ENCODE measurements around the gene TMEM255B.
"Not testable (repeated sequence)": the region's sequence is repeated elsewhere in the genome, so short reads cannot be mapped to it uniquely, and the experiment has no call there.

TMEM255B gene

GRCh38 chr13:113792886-113793717, 34.1 kb downstream of the TMEM255B start:
- no peaks in the 10 kb centered on the region for H3K9me3 ChIP-seq (replicated peaks in 1 of 11)
- no peak overlapping the region for H3K9ac ChIP-seq
- H3K36me3 ChIP-seq: no peaks in the 10 kb centered on the region; a peak in 7 of 22 replicates
- no peak overlapping the region for H3K27ac ChIP-seq
- H3K27me3 ChIP-seq: no peaks in the 10 kb centered on the region
- H4K20me1 ChIP-seq: peaks cover 0 to 26% (median 0%) of the 10 kb centered on the region in 11 experiments; a peak in 7 of 22 replicates
- no peak overlapping the region for H3K4me3 ChIP-seq
- H3K4me1 ChIP-seq: no peaks in the 10 kb centered on the region; a peak in 1 of 20 replicates
- H3K4me2 ChIP-seq: no peak overlapping the region
- no peak for TF ChIP-seq Cebpa-rat (IDR thresholded peaks at IDR 0.05)

- Histone ChIP-seq H3K36me3 (no peaks in the 10 kb centered on the region; a peak in 7 of 22 replicates), H3K27ac (no peak overlapping the region), H3K4me3 (no peak overlapping the region), H3K9ac (no peak overlapping the region), H3K9me3 (replicated peaks in 1 of 11) (no peaks in the 10 kb centered on the region), H3K27me3 (no peaks in the 10 kb centered on the region), H3K4me1 (no peaks in the 10 kb centered on the region; a peak in 1 of 20 replicates), H4K20me1 (peaks cover 0 to 26% (median 0%) of the 10 kb centered on the region in 11 experiments; a peak in 7 of 22 replicates), H3K4me2 (no peak overlapping the region)
- TF ChIP-seq Cebpa-rat (IDR thresholded peaks at IDR 0.05): no peak
Measured at GRCh38 chr13:113793718-113794085, 34.7 kb downstream of the TMEM255B start.

DNA sequence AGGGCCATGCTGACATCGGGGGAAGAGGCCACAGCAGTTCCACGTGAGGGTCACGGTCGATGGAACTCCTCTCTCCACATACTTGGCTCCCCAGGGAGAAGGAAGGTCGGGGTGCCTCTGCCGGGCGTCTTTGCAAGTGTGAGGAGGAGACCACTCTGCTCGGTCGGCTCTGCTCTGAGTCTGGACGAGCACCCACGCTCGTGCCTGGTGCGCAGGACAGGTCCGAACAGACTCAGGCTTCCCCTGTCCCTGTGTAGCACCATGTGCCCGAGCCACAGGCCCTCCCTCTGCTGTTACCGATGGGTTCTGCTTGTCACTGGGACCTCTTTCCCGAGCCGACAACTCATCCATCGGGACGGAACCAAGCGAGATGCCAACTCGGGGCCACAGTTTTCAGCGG, 35.1 kb downstream of the TMEM255B start:
- Histone ChIP-seq H3K4me3 (no peak overlapping the region), H4K20me1 (peaks cover 0 to 26% (median 0%) of the 10 kb centered on the region in 11 experiments; a peak in 7 of 22 replicates), H3K27ac (no peak overlapping the region), H3K9ac (no peak overlapping the region), H3K36me3 (no peaks in the 10 kb centered on the region; a peak in 7 of 22 replicates), H3K4me2 (no peak overlapping the region), H3K4me1 (no peaks in the 10 kb centered on the region; a peak in 1 of 20 replicates), H3K27me3 (no peaks in the 10 kb centered on the region; a peak in 1 of 22 replicates), H3K9me3 (replicated peaks in 1 of 11) (no peaks in the 10 kb centered on the region)
- no peak for TF ChIP-seq Cebpa-rat (IDR thresholded peaks at IDR 0.05)

DNA sequence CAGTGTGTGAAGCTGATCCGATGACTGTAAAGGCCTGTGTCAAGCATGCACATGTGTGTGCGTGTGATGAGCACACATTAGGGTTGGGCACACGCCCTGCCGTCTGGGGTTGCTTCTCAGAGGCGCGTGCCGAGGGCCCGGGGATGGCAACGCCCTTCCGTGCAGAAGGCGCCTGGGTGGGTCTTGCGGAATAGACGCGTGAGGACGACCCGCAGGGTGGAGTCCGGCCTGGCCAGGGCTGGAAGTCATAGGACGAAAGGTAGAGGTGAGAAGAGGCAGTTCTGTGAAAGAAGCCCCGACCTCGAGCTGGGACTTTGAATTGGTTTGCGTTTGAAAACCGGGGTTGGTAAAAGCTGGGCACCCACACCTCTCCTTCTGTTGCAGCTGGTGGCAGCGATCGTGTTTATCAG, 35.7 kb downstream of the TMEM255B start:
- H3K9me3 ChIP-seq (replicated peaks in 1 of 11): no peaks in the 10 kb centered on the region
- no peak overlapping the region for H3K4me3 ChIP-seq
- no peaks in the 10 kb centered on the region; a peak in 1 of 22 replicates for H3K27me3 ChIP-seq
- no peaks in the 10 kb centered on the region; a peak in 1 of 20 replicates for H3K4me1 ChIP-seq
- TF ChIP-seq Cebpa-rat (IDR thresholded peaks at IDR 0.05): no peak
- H4K20me1 ChIP-seq: peaks cover 0 to 26% (median 0%) of the 10 kb centered on the region in 11 experiments; a peak in 6 of 22 replicates
- no peak overlapping the region for H3K4me2 ChIP-seq
- H3K36me3 ChIP-seq: no peaks in the 10 kb centered on the region; a peak in 7 of 22 replicates
- no peak overlapping the region for H3K27ac ChIP-seq
- no peak overlapping the region for H3K9ac ChIP-seq

DNA sequence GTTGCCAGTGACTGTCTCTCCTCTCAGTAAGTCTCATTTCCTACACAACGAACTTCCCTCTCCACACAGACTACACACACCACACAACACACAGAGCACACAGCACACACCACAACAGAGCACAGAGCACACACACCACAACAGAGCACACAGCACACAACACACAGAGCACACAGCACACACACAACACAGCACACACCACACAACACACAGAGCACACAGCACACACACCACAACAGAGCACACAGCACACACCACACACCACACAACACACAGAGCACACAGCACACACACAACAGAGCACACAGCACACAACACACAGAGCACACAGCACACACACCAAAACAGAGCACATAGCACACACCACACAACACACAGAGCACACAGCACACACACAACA, 36.3 kb downstream of the TMEM255B start:
- not testable (repeated sequence) for H3K4me1 ChIP-seq; H3K4me2 ChIP-seq; H3K27ac ChIP-seq; H3K36me3 ChIP-seq; H3K27me3 ChIP-seq; H3K9me3 ChIP-seq (replicated peaks in 1 of 11); H3K4me3 ChIP-seq; H3K9ac ChIP-seq
- H4K20me1 ChIP-seq: peaks cover 0 to 26% (median 0%) of the 10 kb centered on the region in 11 experiments; a peak in 6 of 22 replicates

DNA sequence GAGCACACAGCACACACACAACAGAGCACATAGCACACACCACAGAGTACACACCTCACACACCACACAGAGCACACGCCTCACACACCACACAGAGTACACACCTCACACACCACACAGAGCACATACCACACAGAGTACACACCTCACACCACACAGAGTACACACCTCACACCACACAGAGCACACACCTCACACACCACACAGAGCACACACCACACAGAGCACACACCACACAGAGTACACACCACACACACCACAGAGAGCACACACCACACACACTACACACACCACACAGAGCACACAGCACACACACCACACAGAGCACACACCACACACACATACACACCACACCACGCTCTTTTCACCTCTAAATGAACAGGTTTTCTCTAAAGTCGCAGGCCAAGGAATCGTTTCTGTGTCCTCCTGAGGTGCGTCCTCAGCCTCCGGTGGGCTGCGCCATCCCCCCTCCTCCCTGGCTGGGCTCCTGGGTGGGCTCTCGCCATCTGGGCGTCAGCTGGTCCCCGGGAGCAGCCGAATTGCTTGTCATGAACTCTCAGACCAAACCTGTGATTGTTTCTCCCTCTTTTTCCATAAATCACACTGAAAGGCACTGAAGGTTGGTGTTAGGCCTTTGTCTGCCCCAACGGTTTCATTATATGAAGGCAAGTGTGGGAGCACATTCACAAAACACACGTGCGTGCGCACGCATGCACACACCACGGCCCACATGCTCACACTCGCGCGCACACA, 37.4 kb downstream of the TMEM255B start:
- Histone ChIP-seq H3K4me2 (no peak overlapping the region), H3K4me1 (peaks cover 0 to 4% (median 2%) of the 10 kb centered on the region in 10 experiments; a peak in 13 of 20 replicates), H3K36me3 (no peaks in the 10 kb centered on the region; a peak in 7 of 22 replicates), H3K4me3 (no peak overlapping the region), H4K20me1 (peaks cover 0 to 29% (median 0%) of the 10 kb centered on the region in 11 experiments; a peak in 5 of 22 replicates), H3K27ac (no peak overlapping the region), H3K9me3 (replicated peaks in 1 of 11) (no peaks in the 10 kb centered on the region), H3K9ac (no peak overlapping the region), H3K27me3 (no peaks in the 10 kb centered on the region; a peak in 1 of 22 replicates)
- no peak for TF ChIP-seq Cebpa-rat (IDR thresholded peaks at IDR 0.05)

GRCh38 chr13:113796964-113797676, 38.1 kb downstream of the TMEM255B start:
- peaks cover 0 to 29% (median 0%) of the 10 kb centered on the region in 11 experiments; a peak in 6 of 22 replicates for H4K20me1 ChIP-seq
- H3K9me3 ChIP-seq (replicated peaks in 1 of 11): no peaks in the 10 kb centered on the region
- H3K36me3 ChIP-seq: no peaks in the 10 kb centered on the region; a peak in 7 of 22 replicates
- H3K4me2 ChIP-seq: no peak overlapping the region
- H3K4me3 ChIP-seq: no peak overlapping the region
- H3K4me1 ChIP-seq: peaks cover 6 to 11% (median 10%) of the 10 kb centered on the region in 10 experiments; a peak in 19 of 20 replicates
- no peak for TF ChIP-seq Cebpa-rat (IDR thresholded peaks at IDR 0.05)
- H3K9ac ChIP-seq: no peak overlapping the region
- H3K27me3 ChIP-seq: no peaks in the 10 kb centered on the region; a peak in 2 of 22 replicates
- H3K27ac ChIP-seq: no peak overlapping the region

- H3K36me3 ChIP-seq: no peaks in the 10 kb centered on the region; a peak in 7 of 22 replicates
- H3K4me2 ChIP-seq: no peak overlapping the region
- H3K9ac ChIP-seq: no peak overlapping the region
- no peak for TF ChIP-seq Cebpa-rat (IDR thresholded peaks at IDR 0.05)
- H3K4me1 ChIP-seq: peaks cover 9 to 15% (median 13%) of the 10 kb centered on the region in 10 experiments; a peak in 19 of 20 replicates
- H4K20me1 ChIP-seq: peaks cover 0 to 22% (median 0%) of the 10 kb centered on the region in 11 experiments; a peak in 5 of 22 replicates
- no peak overlapping the region for H3K27ac ChIP-seq
- H3K27me3 ChIP-seq: peaks cover 0 to 4% (median 0%) of the 10 kb centered on the region in 11 experiments; a peak in 2 of 22 replicates
- H3K4me3 ChIP-seq: no peak overlapping the region
- no peaks in the 10 kb centered on the region for H3K9me3 ChIP-seq (replicated peaks in 1 of 11)
Measured at GRCh38 chr13:113798200-113798811, 39.3 kb downstream of the TMEM255B start.

All from BLaER1 treated with 17β-estradiol and CSF1 and Interleukin-3, amounts not matched to agents 10 nM and 100 nM (cell line).